Stimulated activated CD4-positive, alpha-beta T cell treated with anti-CD3 and anti-CD28 coated beads, TNF-alpha, amount 100 ng/mL, for 48 hours (primary cell): ENCODE results near the gene ACER2.

Experiments used
- DNase-seq, 3 donors: peaks; one replicate each; pipeline ENCODE4 v3.0.0-alpha.2; 2020; ENCODE audit warnings: low read depth in 3 of 3

The ACER2 gene

DNA sequence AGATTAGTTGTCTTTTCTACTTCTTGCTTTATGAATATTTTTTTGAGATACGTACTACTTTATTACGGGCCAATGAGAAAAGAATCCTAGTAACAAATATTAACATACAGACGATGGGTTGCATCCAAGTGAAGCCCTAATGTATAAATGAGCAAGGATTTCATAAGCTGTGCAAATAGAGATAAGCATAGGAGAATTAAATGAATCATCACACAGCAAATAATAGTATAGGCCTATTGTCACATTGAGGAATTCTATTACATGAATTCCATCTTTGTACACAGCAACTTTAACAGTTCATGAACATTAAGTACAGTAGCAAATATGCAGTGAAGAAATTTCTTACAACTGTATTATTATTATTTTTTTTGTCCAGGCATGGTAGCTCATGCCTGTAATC lies 78.0 kb downstream of the ACER2 start:
- no peak for DNase-seq

DNA sequence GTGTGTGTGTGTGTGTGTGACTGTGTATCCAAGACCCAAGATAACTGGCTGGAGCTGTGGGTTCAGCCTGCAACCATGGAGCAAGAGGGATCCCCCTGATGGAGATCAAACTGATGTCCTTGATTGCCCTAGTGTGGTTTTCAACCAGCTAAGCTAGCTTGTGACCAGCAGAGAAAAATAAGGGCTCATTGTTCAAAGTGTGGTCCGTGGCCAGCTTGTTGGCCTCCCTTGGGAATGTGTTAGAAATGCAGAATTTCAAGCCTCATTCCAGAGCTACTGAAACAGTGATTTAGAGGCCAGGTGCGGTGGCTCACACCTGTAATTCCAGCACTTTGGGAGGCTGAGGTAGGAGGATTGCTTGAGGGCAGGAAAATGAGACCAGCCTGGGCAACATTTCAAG lies 79.9 kb downstream of the ACER2 start:
- no peak for DNase-seq

DNA sequence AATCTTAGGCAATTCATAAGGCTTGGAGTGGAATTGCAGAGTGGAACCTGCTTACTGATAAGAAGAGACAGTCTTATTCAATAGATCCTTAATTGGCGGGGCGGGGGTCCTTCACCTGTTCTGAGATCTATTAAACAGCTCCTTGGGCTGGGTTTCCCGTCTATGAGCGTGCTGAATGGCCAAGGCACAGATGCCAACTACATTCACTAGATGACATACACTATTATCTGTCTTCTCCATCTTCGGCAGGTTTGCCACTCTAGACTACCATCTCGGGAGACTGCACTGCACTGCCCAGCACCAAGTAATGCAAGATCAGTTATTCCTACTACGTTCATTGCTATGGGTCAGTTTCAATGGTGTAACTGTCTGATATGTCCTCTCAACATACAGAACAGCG lies 81.5 kb downstream of the ACER2 start:
- no peak for DNase-seq

DNA sequence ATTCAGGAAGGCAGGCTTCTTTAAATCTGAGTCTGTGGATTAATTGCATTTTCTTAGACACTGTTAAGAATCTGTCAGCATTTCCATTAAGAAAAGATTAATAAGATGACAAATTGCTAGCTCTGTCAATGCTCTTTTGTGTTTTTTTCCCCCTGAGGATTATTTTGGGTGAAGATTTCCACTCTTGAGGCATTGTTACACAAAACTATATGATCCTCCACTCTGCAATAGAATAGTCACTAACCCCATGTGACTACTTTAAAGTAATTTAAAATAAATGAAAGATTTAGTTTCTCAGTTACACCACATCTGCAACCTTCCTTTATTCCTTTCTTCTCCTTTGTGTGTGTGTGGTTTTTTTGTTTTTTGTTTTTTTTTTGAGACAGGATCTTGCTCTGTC lies 82.0 kb downstream of the ACER2 start:
- no peak for DNase-seq

DNA sequence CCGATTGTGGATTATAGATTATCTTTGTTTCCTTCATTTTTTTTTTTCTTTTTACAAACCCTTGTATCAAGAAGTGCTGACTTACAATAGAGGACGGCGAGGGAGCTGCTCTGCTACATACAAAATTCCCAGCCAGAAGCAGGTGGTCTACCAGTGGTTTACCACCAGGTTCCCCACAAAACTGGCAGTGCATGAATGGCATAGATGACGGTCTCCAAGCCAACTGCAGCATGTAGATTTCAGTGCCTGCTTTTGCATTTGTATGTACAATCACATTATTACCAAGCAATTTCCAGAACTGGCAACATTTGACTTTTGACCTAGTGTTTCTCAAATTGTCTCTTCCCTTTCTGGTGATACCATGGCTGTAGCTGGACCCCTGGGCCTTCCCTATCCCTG lies 84.0 kb downstream of the ACER2 start:
- DNase-seq, result no peak

DNA sequence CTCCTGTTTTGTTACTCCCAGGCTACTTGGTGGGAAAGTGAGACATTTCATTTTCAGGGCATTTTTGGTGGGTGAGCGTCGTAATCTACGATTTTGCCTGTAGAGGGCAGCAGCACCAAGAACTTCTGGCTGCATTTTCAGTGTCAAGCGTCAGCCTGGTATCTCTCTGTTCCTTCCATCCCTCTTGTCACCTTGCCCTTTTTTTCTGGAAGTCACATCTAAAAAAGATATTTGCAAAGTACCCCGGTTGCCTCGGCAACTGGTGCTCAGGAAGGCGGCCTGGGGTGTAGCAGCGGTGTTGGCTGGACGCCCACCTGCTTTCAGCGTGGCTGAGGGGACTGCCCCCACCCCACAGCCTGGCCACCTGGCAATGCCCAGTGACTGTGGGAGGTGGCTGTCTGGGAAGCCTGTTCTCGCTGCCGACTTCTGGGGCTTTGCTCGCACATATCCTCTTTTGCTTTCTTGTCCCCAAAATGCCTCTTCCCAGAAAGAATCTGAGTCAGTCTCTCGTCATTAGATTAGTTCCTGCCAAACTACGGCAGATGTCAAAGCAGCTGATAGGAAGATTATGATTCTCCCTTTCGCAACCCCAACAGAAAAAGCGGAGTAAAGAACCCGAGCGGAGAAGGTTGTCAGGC lies 84.5 kb downstream of the ACER2 start:
- DNase-seq, result peak in 2 of 3 donors; percentile 10 to 24

DNA sequence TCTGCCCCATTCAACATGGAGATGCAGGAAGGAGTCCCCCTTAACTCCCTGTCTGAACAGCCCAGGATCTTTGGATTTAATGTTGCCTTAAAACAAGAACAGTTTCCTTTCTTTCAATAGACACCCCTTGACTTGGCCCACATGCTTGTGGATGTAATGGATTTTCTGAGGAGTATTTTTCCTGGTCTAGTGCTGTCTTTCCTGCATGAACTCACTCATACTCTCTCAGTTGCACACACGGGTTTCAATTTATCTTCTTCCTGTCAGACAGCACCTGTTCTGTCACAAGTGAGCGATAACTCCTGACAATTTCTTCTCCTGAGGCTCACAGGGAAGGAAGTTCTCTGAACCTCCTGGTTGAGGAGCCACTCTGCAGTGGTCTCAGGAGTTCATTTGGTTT lies 85.1 kb downstream of the ACER2 start:
- DNase-seq, result no peak

DNA sequence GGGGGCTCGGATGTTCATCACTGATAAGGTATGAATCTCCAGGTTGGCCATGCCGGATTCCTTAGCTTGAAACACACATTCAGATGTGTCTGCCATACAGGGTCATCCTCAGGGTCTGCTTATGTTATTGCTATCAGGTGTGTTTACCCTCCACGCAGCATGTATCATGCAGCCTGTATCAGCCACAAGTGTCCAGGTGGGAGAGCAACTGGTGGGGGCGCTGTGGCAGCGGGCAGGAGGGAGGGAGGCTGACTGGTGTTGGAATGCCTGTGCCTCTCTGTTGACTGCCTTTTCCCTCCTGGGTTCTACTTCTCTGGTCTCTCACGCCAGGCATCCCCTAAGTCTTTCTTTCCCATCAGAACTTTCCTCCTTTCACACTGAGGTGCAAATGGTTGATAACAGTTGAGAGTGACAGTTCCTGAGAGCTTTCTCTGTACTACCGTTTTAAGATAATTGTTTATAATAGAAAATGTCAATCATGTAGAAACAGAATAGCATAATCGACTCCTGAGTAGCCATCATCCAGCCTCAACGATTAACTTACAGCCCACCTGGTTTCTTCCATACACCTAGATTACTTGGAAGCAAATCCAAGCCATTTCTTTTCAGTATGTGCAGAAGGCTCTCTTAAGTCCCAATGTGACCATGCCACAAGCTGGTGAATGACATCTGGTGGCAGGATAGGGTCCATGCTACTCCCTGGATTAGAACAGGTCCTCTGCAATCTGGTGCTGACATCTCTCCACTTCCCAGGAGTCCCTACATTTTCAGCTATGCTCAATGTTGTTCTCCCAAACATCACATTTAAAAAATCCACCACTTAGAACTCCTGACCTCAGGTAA lies 86.6 kb downstream of the ACER2 start:
- no peak for DNase-seq

DNA sequence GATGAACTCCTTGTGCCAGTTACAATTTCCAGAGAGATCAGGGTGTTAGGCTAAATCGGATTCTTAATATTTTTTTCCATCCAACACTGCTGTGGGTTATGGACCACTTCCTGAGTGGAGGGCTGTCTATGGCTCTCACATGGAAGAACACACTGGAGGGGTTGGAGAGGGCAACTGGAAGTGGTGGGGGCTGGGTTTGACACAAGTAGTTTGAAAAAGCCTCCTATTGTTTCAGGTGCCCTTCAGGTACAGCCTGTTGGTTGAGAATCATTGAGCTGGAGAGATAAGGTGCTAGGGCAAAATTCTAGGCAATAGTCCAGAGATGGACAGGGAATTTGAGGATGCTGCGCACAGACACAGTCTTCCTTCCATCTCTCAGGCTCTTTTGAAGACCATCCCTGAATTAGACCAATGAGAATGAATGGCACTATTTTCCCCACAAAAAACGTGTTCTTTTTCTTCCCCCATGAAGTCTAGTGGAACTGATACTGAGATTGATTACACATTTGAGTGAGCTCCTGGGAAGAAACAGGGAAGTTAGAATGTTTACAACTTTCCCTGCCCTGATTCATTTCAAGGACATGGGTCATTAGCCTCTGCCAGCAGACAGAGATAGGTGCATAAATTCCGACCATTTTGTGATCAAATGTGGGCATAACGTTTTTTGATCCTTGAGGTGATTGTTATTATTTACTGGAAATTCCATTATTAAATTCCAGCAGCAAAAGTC lies 87.7 kb downstream of the ACER2 start:
- no peak for DNase-seq

DNA sequence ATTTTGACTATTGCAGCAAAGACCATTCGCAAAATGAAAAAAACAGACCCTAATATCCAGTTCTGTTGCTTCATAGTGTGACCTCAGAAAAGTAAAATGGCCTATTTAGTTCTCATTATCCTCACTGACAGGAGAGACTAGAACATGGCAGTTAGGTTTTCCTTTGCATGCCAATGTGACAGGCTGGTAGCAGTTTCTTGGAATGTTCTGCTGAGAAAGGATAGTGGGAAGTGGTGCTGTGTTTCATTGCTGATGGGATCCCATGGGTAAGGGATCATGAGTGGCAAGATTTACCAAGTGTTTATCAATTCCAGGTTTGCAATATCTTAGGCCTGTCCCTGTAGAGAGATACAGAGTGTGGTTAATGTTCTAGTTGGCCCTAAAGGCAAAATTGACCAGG lies 88.5 kb downstream of the ACER2 start:
- no peak for DNase-seq

DNA sequence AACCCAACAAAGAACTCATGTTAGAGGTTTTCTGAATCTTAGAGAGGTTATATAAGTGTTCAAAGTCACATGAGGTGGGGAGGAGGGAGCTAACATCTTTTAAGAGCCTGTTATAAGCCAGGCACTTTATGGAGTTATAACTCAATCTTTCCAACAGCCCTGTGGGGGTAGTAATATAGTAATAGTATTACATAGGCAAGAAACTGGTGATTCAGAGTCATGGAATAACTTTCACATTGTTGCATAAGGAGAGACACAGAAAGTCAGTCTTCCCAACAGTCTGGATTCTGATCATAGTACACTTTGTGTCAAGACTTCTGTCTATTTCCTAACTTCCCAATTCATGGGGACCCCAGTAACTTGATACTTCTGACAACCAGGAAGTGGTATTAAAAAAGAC lies 89.2 kb downstream of the ACER2 start:
- no peak for DNase-seq
